ENCODE data around the gene DCUN1D3.

- TF ChIP-seq, protein P1, sequence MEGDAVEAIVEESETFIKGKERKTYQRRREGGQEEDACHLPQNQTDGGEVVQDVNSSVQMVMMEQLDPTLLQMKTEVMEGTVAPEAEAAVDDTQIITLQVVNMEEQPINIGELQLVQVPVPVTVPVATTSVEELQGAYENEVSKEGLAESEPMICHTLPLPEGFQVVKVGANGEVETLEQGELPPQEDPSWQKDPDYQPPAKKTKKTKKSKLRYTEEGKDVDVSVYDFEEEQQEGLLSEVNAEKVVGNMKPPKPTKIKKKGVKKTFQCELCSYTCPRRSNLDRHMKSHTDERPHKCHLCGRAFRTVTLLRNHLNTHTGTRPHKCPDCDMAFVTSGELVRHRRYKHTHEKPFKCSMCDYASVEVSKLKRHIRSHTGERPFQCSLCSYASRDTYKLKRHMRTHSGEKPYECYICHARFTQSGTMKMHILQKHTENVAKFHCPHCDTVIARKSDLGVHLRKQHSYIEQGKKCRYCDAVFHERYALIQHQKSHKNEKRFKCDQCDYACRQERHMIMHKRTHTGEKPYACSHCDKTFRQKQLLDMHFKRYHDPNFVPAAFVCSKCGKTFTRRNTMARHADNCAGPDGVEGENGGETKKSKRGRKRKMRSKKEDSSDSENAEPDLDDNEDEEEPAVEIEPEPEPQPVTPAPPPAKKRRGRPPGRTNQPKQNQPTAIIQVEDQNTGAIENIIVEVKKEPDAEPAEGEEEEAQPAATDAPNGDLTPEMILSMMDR (IDR thresholded peaks at IDR 0.05): no peak
- TF ChIP-seq POLR2A (IDR thresholded peaks at IDR 0.05): no peak
These were observed 52.6 kb downstream of the DCUN1D3 start for GRCh38 chr16:20847550-20847949.

Data from uterus (tissue), 2 donors.